OCI-LY1 (cell line): ENCODE measurements around the gene RXYLT1.

Experiments used
- CTCF ChIP-seq: fragments of 200-600 bp; sonication (generic), shearing (Covaris generic); IDR thresholded peaks from 2 replicates; pipeline ENCODE4 v1.5.1; 2017; ENCODE audit warnings: mild to moderate bottlenecking, antibody characterized with exemption, low read length, moderate library complexity, mixed read lengths
- EZH2 ChIP-seq: fragments of 200-600 bp; sonication (generic), shearing (Covaris generic); IDR thresholded peaks from 2 replicates; pipeline ENCODE4 v1.8.0; 2017; ENCODE audit warnings: borderline replicate concordance, mixed run types, mild to moderate bottlenecking, antibody characterized with exemption, low read length, moderate library complexity, mixed read lengths

- no peak for TF ChIP-seq EZH2
- no peak for TF ChIP-seq CTCF
Observed at GRCh38 chr12:63822352-63822751, 42.6 kb downstream of the RXYLT1 start.
